A549 (cell line): ENCODE data around the gene CD69.

Source experiments
- BHLHE40 ChIP-seq: IDR thresholded peaks from 2 replicates; pipeline ENCODE4 v1.6.1; 2012; ENCODE audit warnings: low read depth, low read length, inconsistent platforms
- CEBPB ChIP-seq, 2 experiments: fragments of >200 bp in 1 of 2; sonication (Bioruptor Twin) in 1 of 2; formaldehyde crosslinking in 1 of 2; IDR thresholded peaks; 2 replicates each; pipeline ENCODE4 v1.6.1; 2012 to 2016
- ESRRA ChIP-seq: fragments of 150-350 bp; IDR thresholded peaks from 2 replicates; pipeline ENCODE4 v1.6.1; 2014; ENCODE audit warnings: mild to moderate bottlenecking, low read length, borderline replicate concordance
- HDAC2 ChIP-seq: fragments of 200-600 bp; sonication (generic); IDR thresholded peaks from 2 replicates; pipeline ENCODE4 v1.6.1; 2016
- MAX ChIP-seq: IDR thresholded peaks from 2 replicates; pipeline ENCODE4 v1.6.1; 2012
- PHF8 ChIP-seq: fragments of 200-600 bp; sonication (generic); IDR thresholded peaks from 2 replicates; pipeline ENCODE4 v1.6.1; 2016; ENCODE audit warnings: low read depth, mild to moderate bottlenecking, antibody characterized with exemption, moderate library complexity, borderline replicate concordance
- POLR2A ChIP-seq: IDR thresholded peaks from 2 replicates; pipeline ENCODE4 v1.6.1; 2012; ENCODE audit warnings: mild to moderate bottlenecking, low read length
- RAD21 ChIP-seq, 2 experiments: fragments of >200 bp in 1 of 2; sonication (Bioruptor Twin) in 1 of 2; formaldehyde crosslinking in 1 of 2; IDR thresholded peaks in 1 of 2; conservative IDR thresholded peaks in 1 of 2; 2 replicates in 1 of 2; 3 replicates in 1 of 2; pipeline ENCODE4 v1.6.1; 2012 to 2018; ENCODE audit warnings: inconsistent platforms in 1 of 2
- SMC3 ChIP-seq: fragments of >200 bp; sonication (Bioruptor Twin); formaldehyde crosslinking; IDR thresholded peaks from 3 replicates; pipeline ENCODE4 v1.6.1; 2018; ENCODE audit warnings: inconsistent platforms
- SREBF2 ChIP-seq: fragments of 450-650 bp; IDR thresholded peaks from 2 replicates; pipeline ENCODE4 v1.6.1; 2014; ENCODE audit warnings: mild to moderate bottlenecking, moderate library complexity
- TF ChIP-seq, protein P1 (sequence below): fragments of >200 bp; sonication (Bioruptor Twin); formaldehyde crosslinking; IDR thresholded peaks from 3 replicates; pipeline ENCODE4 v1.5.1; 2016
- TF ChIP-seq, protein P2 (sequence below): IDR thresholded peaks from 2 replicates; pipeline ENCODE4 v1.6.1; 2012

DNA sequence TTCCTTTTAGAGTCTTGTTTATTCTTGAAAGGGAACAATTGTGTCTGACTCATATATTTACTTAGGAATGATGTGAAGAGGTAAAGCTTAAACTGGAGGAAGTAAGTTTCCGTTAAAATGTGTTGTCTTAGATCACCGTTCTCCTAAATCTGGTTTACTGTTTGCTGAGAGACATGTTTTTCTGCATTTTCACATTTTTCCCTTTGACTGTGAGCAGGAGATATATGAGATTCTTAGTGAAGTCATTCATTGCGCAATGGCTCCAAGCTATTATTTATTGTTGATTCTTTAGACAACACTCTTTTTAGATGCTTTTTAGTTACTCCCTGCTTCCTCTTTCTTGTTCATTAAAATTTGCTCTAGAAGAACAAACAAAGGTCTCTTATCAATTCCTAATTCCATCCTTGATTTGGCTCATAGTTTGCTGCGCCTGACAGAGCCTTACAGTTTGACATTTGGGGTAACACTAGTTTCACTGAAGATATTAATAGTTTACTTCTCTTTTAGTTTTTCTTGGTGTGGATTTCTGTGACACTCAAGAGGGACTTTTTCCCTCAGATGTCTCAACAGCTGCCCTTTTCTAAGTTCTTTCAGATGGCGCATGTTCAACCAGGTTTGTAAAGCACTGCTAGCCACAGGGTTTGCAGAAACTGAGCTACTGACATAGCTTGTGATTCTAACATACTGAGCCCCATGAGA, 39.2 kb downstream of the CD69 start:
- TF ChIP-seq POLR2A, result no peak
- no peak for TF ChIP-seq BHLHE40
- TF ChIP-seq, protein P1, sequence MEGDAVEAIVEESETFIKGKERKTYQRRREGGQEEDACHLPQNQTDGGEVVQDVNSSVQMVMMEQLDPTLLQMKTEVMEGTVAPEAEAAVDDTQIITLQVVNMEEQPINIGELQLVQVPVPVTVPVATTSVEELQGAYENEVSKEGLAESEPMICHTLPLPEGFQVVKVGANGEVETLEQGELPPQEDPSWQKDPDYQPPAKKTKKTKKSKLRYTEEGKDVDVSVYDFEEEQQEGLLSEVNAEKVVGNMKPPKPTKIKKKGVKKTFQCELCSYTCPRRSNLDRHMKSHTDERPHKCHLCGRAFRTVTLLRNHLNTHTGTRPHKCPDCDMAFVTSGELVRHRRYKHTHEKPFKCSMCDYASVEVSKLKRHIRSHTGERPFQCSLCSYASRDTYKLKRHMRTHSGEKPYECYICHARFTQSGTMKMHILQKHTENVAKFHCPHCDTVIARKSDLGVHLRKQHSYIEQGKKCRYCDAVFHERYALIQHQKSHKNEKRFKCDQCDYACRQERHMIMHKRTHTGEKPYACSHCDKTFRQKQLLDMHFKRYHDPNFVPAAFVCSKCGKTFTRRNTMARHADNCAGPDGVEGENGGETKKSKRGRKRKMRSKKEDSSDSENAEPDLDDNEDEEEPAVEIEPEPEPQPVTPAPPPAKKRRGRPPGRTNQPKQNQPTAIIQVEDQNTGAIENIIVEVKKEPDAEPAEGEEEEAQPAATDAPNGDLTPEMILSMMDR, result no peak
- TF ChIP-seq MAX, result 0 out of 2 replicates have a peak, but pooled peaks have one; percentile 19
- no peak for TF ChIP-seq SREBF2
- no peak for TF ChIP-seq HDAC2
- peak; percentile 96 to 99 for TF ChIP-seq CEBPB (IDR thresholded peaks at IDR 0.05)
- TF ChIP-seq RAD21 (conservative IDR thresholded peaks at IDR 0.05 in 1 of 2, IDR thresholded peaks at IDR 0.05 in 1 of 2), result no peak
- TF ChIP-seq PHF8, result no peak
- TF ChIP-seq SMC3, result no peak
- no peak for TF ChIP-seq ESRRA
- TF ChIP-seq, protein P2, sequence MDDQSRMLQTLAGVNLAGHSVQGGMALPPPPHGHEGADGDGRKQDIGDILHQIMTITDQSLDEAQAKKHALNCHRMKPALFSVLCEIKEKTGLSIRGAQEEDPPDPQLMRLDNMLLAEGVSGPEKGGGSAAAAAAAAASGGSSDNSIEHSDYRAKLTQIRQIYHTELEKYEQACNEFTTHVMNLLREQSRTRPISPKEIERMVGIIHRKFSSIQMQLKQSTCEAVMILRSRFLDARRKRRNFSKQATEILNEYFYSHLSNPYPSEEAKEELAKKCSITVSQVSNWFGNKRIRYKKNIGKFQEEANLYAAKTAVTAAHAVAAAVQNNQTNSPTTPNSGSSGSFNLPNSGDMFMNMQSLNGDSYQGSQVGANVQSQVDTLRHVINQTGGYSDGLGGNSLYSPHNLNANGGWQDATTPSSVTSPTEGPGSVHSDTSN, result no peak
